Endometrial microvascular endothelial cells (primary cell): ENCODE data around the gene ZMAT5. TPM values are rescaled to one million over a fixed set of nuclear protein-coding genes. Genes with fewer than 3 reads are reported as not detected.

Source experiments
- in situ Hi-C: cut with HindIII; loops from 2 replicates; pipeline ENCODE4 v1.10.0; 2017; ENCODE audit warnings: low sequenced_read_pairs, low pct_unique_long_range_greater_than_20kb; ENCODE audit errors: inconsistent ontology term
- total RNA-seq: library from RNA; depleted of rRNA; stranded (reverse); fragments of >200 nt; gene quantifications from one replicate; pipeline ENCODE4 v1.2.3, GENCODE V29; 2015; ENCODE audit errors: inconsistent ontology term

The ZMAT5 gene
- total RNA-seq, 1 donor from 2014 or later, result 15.9 TPM

DNA sequence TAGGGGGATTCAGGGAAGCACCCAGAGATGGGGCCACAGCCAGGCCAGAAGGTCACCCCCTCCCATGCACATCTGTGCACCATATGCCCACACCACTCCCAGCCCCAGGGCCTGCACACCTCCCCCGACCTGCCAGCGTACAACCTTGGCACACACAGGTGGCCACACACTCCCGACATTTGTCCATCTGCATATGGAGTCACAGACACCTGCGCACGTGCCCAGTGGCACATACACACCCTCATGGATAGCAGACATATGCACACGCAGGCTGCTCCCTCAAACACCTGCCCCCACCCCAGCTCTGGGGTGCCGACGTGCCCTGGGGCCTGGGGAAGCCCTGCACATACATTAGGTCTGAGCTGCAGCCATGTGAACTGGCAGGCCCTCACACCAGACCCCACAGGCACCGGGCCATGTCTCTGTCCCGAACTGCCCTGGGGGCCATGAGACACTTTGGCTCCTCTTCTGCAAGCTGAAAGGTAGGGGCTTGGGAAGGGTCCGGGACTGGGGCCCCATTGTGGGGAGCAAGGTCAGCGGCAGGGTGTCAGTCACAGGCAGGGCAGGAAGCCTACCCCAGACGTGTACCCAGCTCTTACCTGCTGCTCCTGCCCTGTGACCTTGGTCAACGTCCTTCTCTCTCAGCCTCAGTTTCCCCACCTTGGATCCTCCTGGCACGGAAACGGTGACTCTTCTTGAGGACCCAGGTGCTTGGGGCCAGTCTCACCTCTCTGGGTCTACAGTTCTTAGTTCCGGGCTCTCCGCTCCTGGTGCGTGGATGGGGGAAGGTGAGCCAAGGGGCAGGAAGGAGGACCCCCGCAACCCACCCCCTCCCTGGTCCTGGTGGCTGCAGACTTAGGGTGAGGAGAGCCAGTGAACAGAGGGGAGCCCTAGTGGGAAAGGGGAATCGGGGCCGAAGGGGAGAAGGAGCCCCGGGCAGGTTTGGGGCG is 47.6 kb downstream of the ZMAT5 start:
- in situ Hi-C loops, result no loop called here

DNA sequence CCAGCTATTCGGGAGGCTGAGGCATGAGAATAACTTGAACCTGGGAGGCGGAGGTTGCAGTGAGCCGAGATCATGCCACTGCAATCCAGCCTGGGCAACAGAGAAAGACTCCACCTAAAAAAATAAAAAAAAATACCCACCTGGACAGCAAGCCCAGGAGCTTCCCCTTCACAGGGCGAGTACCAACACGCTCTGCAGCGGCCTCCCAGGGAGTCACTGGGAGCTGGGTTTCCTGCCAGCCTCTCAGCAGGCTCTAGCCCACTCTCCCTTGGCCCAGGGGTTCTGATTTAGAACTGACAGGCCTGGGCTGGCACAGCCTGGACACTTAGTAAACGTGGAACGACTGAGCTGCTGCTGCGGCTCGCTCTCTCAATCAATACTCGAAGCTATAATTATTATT is 49.0 kb downstream of the ZMAT5 start:
- in situ Hi-C loops, result no loop called here

DNA sequence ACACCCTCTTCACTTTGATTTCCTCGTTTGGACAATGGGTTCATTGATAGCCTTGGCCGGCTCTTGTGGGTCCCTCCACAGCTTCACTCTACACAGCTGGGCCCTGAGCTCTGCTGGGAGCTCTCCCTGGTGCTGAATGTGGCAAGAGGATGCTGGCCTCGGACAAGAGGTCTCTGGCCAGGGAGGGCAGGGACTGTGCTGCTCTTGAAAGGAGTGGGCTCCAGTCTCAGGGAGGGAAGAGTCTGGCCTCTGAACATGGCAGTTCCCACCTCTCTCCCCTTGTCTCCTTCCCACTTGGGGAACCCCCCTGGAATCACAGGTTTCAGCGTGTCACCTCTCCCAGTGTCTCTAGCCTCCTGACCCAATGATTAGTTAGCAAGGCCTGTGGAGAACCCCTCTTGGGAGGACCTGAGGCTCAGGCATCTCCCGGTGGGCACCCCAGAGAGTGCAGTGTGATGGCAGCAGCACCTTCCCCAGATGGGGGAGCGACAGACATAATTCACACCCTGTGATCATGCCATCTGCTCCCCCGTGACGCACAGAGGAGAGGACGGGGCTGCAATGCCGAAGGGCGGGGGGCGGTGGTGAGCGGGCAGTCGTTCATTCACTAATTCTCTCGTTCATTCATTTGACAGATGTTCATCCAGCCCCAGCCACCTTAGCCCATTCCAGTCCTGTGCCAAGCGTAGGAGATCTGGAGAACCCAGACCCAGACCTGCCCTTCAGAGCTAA is 49.8 kb downstream of the ZMAT5 start:
- in situ Hi-C loops, result no loop called here

DNA sequence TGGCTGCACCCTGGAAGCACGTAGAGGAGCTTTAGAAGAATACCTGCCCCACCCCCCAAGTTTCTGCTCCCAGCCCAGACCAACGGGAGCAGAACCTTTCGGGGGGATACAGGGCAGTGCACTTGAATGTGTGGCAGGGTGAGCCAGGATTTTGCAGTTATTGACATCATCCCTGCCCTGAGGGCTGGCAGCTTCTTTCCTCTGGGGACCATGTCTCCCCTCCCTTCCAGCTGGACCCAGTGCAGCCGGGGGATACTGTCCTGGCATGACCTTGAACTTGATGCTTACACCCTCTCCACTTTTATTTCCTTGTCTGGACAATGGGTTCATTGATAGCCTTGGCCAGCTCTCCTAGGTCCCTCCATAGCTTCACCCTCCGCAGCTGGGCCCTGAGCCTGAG is 51.1 kb downstream of the ZMAT5 start:
- in situ Hi-C loops, result no loop called here

DNA sequence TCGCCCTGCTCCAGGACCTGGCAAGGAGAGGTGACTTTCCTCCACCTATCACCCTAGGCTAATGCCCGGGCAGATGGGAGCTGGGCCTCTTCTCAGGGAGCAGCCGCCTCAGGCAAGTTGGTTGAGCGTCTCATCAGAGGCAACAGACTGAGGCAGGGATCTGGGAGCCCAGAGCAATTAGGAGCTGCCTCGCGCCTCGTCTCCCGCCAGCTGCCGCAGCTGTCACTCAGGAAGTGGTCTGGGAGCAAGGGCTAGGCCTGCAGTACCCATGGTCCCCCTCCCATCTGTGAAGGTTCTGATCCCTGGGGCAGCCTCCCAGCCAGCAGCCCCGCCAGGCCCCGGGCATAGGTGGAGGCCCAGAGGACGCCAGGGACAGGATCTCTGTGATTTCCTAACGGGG is 51.6 kb downstream of the ZMAT5 start:
- in situ Hi-C loops, result no loop called here

DNA sequence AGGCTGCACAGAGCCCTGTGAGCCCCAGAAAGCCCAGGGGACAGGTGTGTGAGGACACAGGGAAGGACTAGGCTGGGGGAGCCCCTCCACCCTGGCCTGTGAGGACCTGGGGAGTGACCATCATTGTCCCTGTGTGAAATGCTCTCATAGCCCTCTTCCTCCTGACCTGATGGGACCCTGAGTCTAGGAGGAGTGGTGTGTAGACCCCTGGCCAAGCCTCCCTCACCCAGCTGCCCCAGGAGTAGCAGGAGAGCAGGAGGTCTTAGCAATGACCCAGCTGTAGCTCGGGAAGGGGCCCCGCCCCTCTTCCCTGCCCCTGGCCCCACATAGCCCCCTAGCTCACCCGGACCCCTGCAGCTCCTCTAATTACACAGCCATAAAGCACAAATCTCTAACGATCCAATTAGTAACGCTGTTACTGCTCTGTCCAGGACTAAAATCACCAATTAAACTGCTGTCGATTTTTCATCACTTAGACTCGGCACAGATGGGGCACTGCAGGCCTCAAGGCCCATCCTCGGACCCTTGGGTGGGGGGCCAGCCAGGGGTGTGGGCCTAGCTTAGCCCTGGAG is 53.6 kb downstream of the ZMAT5 start:
- in situ Hi-C loops, result no loop called here

DNA sequence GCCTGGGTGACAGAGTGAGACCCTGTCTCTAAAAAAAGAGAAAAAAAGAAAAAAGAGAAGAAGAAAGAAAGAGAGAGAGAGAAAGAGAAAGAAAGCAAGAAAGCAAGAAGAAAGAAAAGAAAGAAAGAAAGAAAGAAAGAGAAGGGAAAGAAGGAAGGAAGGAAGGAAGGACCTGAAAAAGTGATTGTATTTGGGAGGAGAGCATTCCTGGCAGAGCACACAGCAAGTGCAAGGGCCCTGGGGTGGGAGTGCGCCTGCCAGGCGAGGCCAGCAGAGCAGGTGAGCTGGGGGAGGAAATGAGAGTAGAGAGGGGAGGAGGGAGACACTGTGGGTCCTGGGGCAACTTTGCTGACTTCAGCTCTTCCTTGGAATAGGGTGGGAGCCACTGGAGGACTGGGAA is 54.7 kb downstream of the ZMAT5 start:
- in situ Hi-C loops, result no loop called here

DNA sequence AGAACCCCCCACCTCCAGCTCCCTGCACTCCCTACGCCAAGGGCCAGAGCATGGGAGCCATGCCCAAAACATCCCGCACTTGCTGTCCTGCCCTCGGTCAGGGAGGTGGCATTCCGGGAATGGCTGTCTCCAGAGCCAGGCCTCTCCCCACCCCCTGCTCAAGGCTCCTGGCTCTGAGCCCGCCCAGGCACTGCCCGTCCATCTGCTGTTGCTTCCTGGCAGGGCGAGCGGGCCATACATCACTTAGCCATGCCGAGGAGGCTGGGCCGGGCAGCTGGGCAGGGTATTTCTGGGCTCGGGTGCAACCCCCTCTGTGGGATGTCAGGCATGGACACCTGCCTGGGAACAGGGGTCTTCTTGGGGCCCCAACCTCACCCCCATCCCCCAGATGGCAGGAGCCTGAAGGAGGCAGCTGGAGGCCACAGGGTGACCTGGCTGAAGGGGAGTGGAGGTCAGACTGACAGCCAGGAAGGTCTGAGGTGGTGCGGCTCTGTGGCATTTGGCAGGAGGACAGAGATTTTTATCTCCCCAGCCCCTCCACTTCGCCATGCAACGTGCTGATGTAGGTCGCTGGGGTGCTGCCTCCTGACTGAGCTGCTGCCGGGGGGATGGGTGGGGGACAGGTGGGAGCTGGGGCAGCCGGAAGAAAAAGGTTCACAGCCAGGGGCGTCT is 55.7 kb downstream of the ZMAT5 start:
- in situ Hi-C loops, result no loop called here

DNA sequence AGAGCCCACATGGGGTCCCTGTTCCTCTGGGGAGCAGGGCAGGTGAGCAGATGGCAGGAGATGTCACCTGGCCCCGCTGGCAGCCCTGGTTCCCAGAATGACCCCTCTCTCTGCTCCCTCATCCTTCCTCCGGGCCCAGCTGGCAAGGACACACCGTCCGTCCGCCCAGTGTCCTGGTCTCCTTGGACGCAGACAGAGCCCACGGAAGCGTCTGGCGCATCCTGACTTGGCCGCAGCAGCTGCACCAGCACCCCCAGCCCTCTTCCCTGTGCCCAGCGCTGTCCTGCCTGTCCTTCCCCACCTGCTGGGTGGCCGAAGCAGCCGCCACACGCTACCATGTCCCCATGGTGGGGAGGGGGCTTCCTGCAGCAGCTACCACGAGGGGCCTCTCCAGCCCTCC is 56.6 kb downstream of the ZMAT5 start:
- in situ Hi-C loops, result no loop called here

DNA sequence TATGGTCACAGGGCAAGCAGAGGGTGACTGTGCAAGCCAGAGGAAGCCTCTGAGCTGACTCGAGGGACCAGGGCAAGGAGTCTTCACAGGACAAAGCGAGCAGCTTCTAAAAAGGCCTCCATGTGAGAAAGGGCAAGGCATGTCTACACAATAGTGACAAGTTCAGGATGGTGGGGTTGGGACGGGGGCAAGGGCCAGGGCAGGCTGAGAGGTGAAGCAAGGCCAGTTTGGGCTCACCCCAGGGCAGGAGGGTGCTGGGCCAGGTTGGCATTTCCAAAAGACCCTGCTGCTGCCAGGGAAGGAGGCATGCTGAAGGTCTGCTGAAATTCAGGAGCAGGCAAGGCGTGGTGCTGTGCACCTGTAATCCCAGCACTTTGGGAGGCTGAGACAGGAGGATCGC is 59.3 kb downstream of the ZMAT5 start:
- in situ Hi-C loops, result no loop called here

DNA sequence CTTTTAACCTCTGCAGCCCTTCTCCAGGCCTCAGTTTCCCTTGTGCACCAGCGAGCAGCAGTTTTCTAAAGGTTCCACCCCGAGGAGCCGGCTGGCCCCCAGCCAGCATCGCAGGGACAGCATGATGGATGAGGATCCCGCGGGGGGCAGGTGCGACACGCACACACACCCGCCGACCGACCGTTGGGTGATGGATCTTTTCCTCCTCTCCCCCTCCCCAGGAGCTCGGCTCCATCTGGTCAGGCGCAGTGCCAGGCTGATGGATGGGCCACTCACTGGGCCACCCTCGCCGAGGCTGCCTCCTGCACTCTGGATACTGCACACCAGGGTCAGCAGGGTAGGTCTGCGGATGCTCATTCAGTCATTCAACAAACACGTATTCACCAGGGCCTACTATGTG is 59.8 kb downstream of the ZMAT5 start:
- in situ Hi-C loops, result no loop called here

DNA sequence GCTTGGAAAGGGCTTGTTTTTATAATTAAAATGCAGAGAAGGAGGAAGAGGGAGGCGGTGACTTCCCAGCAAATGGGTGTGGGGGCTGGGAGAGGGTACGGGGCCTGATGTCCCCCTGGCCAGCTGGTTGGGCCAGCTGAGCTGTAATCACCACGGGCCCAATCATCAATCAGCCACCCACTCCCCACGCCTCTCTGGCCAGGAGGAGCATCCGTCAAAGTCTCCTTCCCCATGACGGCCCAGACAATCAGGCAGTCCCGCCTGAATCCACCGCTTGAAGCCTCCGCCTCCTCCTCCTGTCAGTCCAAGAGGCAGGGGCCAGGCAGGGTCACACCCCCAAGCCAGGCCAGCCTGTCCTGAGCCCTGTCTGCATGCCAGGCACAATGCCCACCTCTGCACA is 60.3 kb downstream of the ZMAT5 start:
- in situ Hi-C loops, result no loop called here

DNA sequence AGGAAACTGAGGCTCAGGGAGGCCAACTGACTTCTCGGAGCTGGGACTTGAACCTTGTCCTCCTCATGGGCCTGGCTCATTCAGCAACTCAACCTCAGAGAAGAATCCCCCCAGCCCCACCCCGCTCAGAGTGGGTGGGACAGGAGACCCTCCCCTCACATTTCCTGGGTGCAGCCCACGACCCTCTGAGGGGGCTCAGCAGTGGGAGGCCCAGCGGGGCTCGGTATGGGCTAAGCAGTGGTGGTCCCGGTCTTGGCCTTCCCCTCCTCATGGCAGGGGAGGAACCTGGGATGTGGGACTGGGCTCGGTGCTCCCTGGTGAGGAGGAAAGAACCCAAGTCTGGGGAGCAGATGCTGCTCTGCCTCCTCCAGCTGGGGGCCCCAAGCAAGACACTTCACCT is 61.2 kb downstream of the ZMAT5 start:
- in situ Hi-C loops, result no loop called here

DNA sequence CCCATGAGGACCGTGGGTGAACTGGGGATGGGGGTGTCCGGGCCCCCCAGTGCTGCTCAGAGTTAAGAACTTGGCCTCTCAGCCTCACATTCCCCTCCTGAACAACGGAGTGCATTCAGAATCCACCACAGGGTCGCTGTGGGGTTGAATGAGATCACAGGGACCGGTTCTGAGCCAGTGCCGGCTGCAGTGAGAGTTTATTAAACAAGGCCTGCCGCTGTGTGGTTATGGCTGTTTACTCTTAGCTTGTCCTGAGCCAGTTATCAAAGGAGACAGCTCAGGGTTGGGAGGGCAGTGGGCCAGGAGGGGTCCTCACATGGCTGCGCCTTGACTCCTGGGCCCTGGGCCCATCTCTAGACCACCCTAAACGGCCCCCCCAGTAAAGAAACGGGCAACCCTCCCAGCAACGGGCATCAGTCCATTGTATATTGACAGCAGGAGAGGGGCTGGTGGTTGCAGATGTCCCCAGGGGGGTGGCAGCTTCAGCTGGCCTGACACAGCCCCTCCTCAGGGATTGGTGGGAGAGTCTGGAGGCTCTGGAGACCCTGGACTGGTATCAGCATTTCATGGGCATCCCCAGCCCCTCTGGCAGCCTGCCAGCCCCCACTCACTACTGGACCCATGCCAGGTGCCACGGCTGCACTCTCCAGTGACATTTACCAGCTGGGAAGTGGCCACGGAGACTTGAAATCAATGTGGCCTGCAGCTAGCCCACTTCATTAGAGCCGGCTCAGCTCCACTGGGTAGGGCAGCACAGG is 62.1 kb downstream of the ZMAT5 start:
- in situ Hi-C loops, result no loop called here

DNA sequence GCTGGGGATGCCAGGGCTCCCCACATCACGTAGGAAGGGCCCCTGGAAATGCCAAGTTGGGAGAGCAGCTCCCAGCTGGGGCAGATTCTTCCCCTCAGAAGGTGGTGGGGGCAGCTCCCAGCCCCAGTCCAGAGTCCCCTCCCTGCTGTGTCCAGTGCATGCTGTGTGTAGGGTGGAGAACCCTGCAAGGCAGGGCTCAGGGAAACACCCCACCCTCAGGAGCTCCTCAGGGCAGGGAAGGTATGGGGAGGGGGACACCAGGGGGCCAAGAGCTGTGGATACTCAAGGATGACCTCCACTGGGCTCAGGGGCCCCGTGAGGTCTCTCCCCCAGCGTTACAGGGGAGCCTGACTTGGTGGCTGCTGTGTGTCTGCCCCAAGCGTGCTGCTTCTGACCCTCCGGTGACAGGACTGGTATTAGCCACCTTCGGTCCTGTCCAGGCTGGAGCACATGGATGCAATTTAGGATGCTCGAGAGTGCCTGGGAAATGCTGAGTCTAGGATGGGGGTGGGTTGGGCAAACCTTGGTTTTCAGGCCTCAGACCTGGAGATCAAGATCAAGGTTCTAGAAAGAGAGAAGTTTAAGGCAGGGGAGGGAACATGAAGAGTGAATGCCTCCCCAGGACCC is 63.1 kb downstream of the ZMAT5 start:
- in situ Hi-C loops, result no loop called here

DNA sequence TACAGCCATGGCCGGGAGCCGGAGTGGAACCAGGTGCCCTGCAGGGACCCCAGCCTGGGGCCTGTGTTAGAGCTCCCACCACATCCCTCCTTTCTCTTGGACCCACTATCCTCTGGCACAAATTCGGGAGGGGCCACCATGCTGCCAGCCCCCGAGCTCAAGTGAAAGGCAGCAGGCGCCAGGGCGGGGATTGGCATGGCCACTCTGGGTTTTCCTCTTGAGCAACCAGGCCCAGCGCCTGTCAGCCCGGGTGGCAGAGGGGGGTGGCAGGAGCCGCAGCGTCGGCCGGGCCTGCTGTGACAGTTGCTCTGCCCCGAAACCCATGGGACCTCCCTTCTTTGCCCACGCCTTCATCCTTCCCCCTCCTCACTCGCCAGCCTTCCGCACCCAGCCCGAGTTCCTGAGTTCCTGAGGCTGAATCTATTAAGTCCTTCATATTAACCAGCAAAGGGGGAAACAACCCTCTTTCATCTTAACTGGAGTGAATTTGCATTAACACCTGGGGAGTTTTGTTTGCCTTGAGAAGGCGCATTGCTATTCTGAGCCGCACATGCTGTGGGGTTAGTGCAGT is 63.8 kb downstream of the ZMAT5 start:
- in situ Hi-C loops, result no loop called here

DNA sequence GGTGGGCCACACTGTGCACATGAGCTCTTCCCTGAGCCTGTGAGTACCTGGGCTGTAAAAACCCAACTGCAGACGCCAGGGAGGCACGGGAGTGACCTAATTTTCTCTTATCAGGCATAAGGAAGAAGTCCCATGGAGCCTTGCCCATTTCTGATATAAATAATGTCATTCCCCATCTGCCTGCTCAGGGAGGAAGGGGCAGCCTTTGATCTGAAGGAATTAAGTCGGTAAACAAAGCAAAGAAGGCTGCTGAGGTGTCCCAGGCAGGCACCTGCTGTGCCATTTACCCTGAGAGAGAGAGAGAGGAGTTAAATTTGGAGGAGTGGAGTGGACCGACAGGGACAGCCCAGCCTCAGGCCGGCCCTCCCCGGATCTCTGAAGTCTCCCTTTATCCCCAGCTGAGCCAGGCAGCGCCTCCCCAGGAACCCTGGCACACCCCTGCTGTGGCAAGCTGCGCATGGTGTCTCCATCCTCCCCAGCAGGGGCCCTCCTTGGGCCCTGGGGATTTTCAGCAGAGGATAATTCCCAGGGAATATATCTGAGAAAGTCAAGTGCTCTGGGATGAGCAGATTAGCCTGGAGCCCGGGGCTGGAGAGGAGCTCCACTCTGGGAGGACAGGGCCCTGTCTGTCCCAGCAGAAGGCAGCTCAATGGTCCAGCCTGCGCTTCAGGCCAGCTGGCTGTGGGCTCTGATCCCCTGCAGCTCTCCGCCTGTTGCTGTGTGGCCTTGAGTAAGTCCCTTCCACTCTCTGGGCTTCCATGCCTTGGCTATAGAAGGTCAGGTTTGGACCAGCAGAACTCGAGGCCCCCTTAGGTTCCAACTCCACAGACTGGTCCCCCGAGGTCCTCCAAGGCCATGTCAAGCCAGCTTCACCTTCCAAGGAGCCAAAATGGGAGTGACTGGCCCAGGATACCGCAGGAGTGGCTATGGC is 64.5 kb downstream of the ZMAT5 start:
- in situ Hi-C loops, result no loop called here
